ENCODE measurements around the gene TSPEAR. TPM values are rescaled to one million over a fixed set of nuclear protein-coding genes. Genes with fewer than 3 reads are reported as not detected.

TSPEAR gene
- total RNA-seq, 4 donors from 2014 or later, result 0.18 to 0.69 (median 0.51) TPM; not detected in 1

- H3K36me3 ChIP-seq, result no peaks in the 10 kb centered on the region
- DNase-seq, result peak; percentile 1 to 5
- no peaks in the 10 kb centered on the region for H3K27me3 ChIP-seq
- intact Hi-C loops (cut with DNase I; ENCODE audit: low total_unique reads), result no loop called here
- no peak overlapping the region for H3K27ac ChIP-seq
- no peaks in the 10 kb centered on the region for H3K9me3 ChIP-seq
- TF ChIP-seq CTCF (IDR thresholded peaks at IDR 0.05) (no peak), POLR2A (IDR thresholded peaks at IDR 0.05) (no peak)
- no peaks in the 10 kb centered on the region for H3K4me1 ChIP-seq
- H3K4me3 ChIP-seq, result no peak overlapping the region
Measured at GRCh38 chr21:44527983-44528633, 183.3 kb downstream of the TSPEAR start.

GRCh38 chr21:44527156-44527982 lies 184.0 kb downstream of the TSPEAR start:
- Histone ChIP-seq H3K9me3 (no peaks in the 10 kb centered on the region), H3K27ac (no peak overlapping the region), H3K36me3 (no peaks in the 10 kb centered on the region), H3K4me3 (no peak overlapping the region), H3K27me3 (no peaks in the 10 kb centered on the region), H3K4me1 (no peaks in the 10 kb centered on the region)
- intact Hi-C loops (cut with DNase I; ENCODE audit: low total_unique reads), result no loop called here
- TF ChIP-seq POLR2A (IDR thresholded peaks at IDR 0.05), result no peak
- TF ChIP-seq CTCF (IDR thresholded peaks at IDR 0.05), result no peak
- peak; percentile 1 to 5 for DNase-seq

GRCh38 chr21:44526096-44526997 lies 185.0 kb downstream of the TSPEAR start:
- H3K9me3 ChIP-seq, result no peaks in the 10 kb centered on the region
- H3K27me3 ChIP-seq, result no peaks in the 10 kb centered on the region
- intact Hi-C loops (cut with DNase I; ENCODE audit: low total_unique reads), result no loop called here
- H3K36me3 ChIP-seq, result no peaks in the 10 kb centered on the region
- no peak overlapping the region for H3K27ac ChIP-seq
- DNase-seq, result no peak
- H3K4me1 ChIP-seq, result no peaks in the 10 kb centered on the region
- TF ChIP-seq POLR2A (IDR thresholded peaks at IDR 0.05), result no peak
- no peak for TF ChIP-seq CTCF (IDR thresholded peaks at IDR 0.05)
- H3K4me3 ChIP-seq, result no peak overlapping the region

GRCh38 chr21:44525391-44526095 lies 185.8 kb downstream of the TSPEAR start:
- TF ChIP-seq CTCF (IDR thresholded peaks at IDR 0.05) (no peak), POLR2A (IDR thresholded peaks at IDR 0.05) (no peak)
- Histone ChIP-seq H3K27ac (no peak overlapping the region), H3K4me3 (no peak overlapping the region), H3K4me1 (no peaks in the 10 kb centered on the region), H3K27me3 (no peaks in the 10 kb centered on the region), H3K9me3 (no peaks in the 10 kb centered on the region), H3K36me3 (no peaks in the 10 kb centered on the region)
- peak; percentile 3 to 12 for DNase-seq
- intact Hi-C loops (cut with DNase I; ENCODE audit: low total_unique reads), result no loop called here
